OCI-M2 (cell line): ENCODE measurements around the gene C16orf96.

Experiments used
- DNase-seq: peaks from one replicate; lab custom pipeline; 2025; ENCODE audit not compliant: unreplicated experiment; lab: John Stamatoyannopoulos, UW

The C16orf96 gene

GRCh38 chr16:4525069-4525468, 31.1 kb upstream of the C16orf96 start:
- no peak for DNase-seq

DNA sequence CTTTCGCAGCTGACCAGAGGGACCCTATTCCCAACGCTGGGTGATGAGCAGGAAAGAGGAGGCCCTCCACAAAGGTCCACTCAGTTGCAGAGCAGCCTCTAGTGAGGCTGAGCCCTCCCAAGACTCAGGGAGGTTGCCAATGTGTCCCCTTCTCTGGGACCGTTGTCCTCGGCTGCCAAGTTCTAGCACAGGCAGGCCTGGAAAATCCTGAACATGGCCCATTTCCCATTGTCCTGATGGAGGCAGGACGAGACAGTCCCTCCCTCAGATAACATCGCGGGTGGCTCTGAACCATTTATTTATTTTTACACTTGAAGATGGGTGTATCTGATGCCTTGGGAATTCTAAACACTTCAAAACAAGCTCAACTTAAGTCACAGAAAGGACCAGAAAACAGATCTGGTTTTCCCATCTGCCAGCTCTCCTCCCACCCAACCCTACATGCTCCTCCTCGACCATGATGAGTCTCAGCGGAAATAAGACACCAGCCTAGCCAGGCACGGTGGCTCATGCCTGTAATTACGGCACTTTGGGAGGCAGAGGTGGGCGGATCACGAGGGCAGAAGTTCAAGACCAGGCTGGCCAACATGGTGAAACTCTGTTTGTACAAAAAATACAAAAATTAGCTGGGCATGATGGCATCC, 30.4 kb upstream of the C16orf96 start:
- DNase-seq = no peak

DNA sequence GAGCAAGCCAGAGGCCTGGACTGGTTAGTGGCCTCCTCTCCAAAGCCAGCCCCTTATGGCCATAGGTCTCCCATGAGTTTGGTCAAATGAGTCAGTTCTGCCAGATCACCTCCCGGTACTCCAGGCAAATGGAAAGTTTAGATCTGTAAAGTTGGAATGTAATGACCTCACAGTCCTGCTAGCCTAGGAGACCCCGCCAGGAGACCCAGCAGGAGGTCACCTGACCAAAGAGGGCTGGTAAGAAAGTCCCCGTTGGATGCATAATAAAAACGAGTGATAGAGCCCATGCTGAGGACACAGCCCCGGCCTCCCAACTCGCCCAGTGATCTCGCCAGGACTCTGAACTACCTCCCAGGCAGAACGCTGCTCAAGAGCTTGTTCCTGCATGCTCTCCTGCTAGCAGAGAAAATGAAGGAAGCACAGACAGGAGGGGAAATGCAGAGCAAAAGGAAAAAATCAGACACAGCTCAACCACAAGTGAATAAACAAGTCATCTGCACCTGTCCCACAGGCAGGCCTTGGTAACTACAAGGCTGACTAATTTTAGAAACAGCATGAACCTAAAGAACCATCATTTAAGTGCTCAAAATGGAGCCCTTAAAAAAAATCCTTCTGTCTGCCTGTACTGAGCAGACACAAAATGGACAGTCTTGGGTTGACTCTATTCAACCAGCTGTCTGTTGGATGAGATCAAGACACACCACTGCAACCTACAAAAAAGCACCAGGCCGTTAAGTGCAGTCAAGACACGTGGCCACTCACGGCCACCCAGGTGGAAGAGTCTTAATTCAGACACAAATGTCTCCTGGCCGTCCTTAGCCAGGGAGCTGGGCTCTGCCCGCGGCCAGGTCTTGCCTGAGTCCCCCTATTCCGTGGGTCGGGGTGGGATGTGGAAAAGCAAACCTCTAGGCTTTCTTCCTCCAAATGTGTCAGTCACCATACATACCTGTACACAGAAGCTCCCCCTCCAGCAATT, 26.8 kb upstream of the C16orf96 start:
- no peak for DNase-seq

GRCh38 chr16:4531811-4532210, 24.3 kb upstream of the C16orf96 start:
- no peak for DNase-seq

GRCh38 chr16:4532238-4532637, 23.9 kb upstream of the C16orf96 start:
- DNase-seq = no peak

DNA sequence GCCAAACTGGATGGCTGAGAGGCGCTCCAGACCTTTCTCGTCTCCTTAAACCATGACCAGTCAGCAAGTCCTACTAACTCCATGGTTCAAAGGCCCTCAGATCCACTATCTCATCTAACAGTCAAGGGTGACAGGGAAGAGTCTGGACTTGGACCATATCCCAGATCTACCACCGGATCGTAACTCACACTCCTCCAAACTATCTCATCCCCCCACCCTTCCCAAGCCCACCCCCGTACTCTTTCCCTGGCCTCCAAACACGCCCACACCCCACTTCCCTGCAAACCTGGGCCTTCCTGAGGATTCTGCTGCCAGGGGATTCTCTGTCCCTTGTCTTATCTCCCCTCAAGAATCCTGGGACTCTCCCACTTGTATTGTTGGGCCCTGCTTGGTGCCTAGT, 22.6 kb upstream of the C16orf96 start:
- DNase-seq = no peak

GRCh38 chr16:4534151-4534790, 21.9 kb upstream of the C16orf96 start:
- DNase-seq = no peak

DNA sequence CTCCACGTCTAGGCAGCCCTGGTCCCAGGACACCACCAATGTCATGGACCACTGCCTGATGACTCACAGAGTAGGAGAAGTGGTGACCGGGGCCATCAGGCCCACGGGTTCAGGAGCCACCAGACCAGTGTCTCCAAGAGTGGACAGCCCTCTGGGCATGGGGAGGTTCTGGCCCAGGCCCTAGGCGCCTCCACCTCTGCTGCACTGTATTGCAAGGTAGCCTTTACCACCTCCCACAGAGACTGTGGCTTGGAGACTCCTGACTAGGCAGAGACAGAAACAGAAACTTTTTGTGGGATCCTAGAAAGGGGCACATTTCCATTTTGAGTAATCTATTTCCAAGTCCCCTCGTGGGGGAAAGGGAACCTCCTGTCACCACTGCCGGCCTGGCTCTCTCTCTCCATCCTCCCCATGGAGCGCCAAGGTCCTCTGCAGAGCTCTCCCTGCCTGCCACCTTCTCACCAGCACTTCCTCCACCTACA, 20.5 kb upstream of the C16orf96 start:
- DNase-seq = no peak

- no peak for DNase-seq
Measured at GRCh38 chr16:4536391-4537106, 19.6 kb upstream of the C16orf96 start.

GRCh38 chr16:4537376-4538343, 18.5 kb upstream of the C16orf96 start:
- no peak for DNase-seq

GRCh38 chr16:4538350-4539235, 17.5 kb upstream of the C16orf96 start, which contains the start of gene CDIP1:
Gene CDIP1, minus strand, starts transcription at chr16:4538773. Its CDS starts 24,643 bp downstream, at chr16:4514130.
- DNase-seq = peak; percentile 80

GRCh38 chr16:4539716-4540284, 16.3 kb upstream of the C16orf96 start:
- no peak for DNase-seq

- DNase-seq = no peak
Measured at GRCh38 chr16:4544473-4544872, 11.7 kb upstream of the C16orf96 start.

DNA sequence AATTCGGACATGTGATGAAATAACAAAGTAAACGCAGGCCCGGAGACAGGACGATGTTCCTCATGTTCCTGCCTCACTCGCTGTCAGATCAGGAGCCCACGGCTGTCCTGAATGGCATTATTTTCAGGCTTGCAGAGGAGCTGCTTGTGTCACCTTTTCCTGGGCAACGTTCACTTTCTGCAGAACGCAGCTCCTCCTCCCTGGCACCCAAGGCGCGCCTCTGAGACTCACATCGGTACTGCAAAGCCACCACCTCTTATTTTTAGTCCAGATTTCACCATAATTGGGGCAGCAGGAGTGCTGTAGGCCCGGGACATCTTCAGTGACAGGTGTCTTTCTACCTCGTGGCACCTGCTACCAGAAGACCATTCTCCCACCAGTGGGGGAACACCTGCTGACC, 8.0 kb upstream of the C16orf96 start:
- no peak for DNase-seq

GRCh38 chr16:4550591-4550990, 5.5 kb upstream of the C16orf96 start:
- no peak for DNase-seq

DNA sequence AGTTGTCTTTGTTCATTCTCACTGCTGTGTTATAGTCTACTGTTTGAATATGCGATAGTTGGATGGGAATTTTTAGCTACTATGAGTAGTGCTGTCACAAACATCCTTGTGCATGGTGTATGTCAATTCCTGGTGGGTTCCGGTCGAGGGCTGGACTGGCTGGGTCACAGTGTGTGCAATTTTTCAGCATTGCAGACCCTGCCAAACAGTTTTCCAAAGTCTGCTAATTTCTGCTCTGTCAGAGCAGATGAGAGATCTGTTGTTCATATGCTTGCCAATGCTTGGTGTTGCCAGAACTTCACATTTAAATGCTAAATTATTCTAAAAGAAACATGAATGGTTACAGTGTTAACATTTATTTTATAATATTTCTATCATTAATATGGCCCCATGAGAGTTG, 3.6 kb upstream of the C16orf96 start:
- DNase-seq = no peak

DNA sequence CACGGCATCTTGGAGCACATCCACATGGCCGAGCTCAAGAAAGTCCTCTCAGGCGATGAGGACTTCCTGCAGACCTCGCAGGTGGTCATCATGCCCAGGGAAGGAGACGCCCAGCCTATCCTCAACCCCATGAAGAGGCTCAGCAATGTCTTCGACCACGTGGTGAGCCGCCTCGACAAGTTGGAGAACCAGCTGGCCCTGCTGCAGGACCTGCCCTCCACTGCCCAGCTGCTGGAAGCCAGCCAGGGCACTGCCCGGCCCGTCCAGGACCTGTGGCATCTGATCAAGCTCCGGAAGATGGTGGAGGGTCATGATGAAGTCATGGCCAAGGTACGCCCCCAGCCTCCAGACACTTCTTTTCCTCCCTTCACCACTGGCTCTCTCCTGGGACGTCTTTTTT, 440 bp downstream of the C16orf96 start:
- DNase-seq = no peak

DNA sequence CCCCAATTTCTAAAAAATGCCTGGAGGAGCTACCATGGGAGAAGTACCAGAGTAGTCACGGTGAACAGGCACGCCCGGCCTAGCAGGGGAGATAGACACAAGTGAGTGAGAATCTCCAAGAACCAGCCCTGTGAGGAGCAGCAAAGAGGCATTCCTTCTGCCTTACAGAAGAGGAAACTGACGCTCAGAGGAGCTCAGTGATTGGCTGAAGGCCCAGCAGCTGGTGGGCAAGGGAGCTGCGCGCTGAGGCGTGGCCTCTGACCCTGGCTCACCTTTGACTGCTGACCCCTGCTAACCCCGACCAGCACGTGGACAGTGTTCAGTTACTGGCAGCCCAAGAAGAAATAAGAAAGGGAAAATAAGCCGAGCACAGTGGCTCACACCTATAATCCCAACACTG, 1.8 kb downstream of the C16orf96 start:
- DNase-seq = no peak
